H9 (cell line): Measurements from ENCODE around the gene FSTL4. TPM values are rescaled to one million over a fixed set of nuclear protein-coding genes. Genes with fewer than 3 reads are reported as not detected.

ENCODE experiments used
- DNase-seq: peaks from one replicate; pipeline ENCODE4 v3.0.0-alpha.2; 2017
- H2AFZ ChIP-seq: one replicate; pipeline ENCODE4 v1.6.1; 2013; ENCODE audit warnings: mild to moderate bottlenecking, low read length, control low read depth, moderate library complexity
- H2AK5ac ChIP-seq: 2 replicates; pipeline ENCODE4 v1.6.1; 2013; ENCODE audit warnings: low read length, control low read depth, mixed read lengths; ENCODE audit not compliant: insufficient read length
- H2BK120ac ChIP-seq: one replicate; pipeline ENCODE4 v1.6.1; 2013; ENCODE audit warnings: low read depth, mild to moderate bottlenecking, low read length, control low read depth, inconsistent platforms; ENCODE audit not compliant: poor library complexity, severe bottlenecking
- H2BK12ac ChIP-seq: 2 replicates; pipeline ENCODE4 v1.6.1; 2013; ENCODE audit warnings: low read length, control low read depth, mixed read lengths, low read depth; ENCODE audit not compliant: insufficient read length
- H2BK15ac ChIP-seq: 2 replicates; pipeline ENCODE4 v1.6.1; 2013; ENCODE audit warnings: low read depth, low read length, control low read depth
- H2BK20ac ChIP-seq: one replicate; pipeline ENCODE4 v1.6.1; 2013; ENCODE audit warnings: low read depth, mild to moderate bottlenecking, low read length, control low read depth, inconsistent platforms; ENCODE audit not compliant: poor library complexity, severe bottlenecking
- H2BK5ac ChIP-seq: 2 replicates; pipeline ENCODE4 v1.6.1; 2013; ENCODE audit warnings: low read length, control low read depth, mixed read lengths; ENCODE audit not compliant: insufficient read length
- H3K14ac ChIP-seq: 2 replicates; pipeline ENCODE4 v1.6.1; 2013; ENCODE audit warnings: low read length, control low read depth; ENCODE audit not compliant: insufficient read depth
- H3K18ac ChIP-seq: 2 replicates; pipeline ENCODE4 v1.6.1; 2013; ENCODE audit warnings: low read depth, mild to moderate bottlenecking, mixed read lengths, low read length, control low read depth; ENCODE audit not compliant: insufficient read length
- H3K23ac ChIP-seq: 2 replicates; pipeline ENCODE4 v1.6.1; 2013; ENCODE audit warnings: low read length, control low read depth, mixed read lengths, low read depth; ENCODE audit not compliant: insufficient read length
- H3K23me2 ChIP-seq: 2 replicates; pipeline ENCODE4 v1.6.1; 2013; ENCODE audit warnings: low read depth, mild to moderate bottlenecking, mixed read lengths, low read length, control low read depth; ENCODE audit not compliant: insufficient read length, poor library complexity, severe bottlenecking
- H3K27ac ChIP-seq: 2 replicates; pipeline ENCODE4 v1.5.1; 2013; ENCODE audit warnings: low read length, control low read depth, mixed read lengths, low read depth; ENCODE audit not compliant: insufficient read length
- H3K27me3 ChIP-seq: 2 replicates; pipeline ENCODE4 v1.6.1; 2013; ENCODE audit warnings: low read length, control low read depth, inconsistent platforms; ENCODE audit not compliant: insufficient read depth
- H3K4ac ChIP-seq: 2 replicates; pipeline ENCODE4 v1.6.1; 2013; ENCODE audit warnings: low read depth, mild to moderate bottlenecking, control low read depth, inconsistent platforms, low read length, moderate library complexity
- H3K4me1 ChIP-seq: 2 replicates; pipeline ENCODE4 v1.6.1; 2013; ENCODE audit warnings: low read length, control low read depth, inconsistent platforms; ENCODE audit not compliant: insufficient read depth
- H3K4me2 ChIP-seq: 2 replicates; pipeline ENCODE4 v1.6.1; 2013; ENCODE audit warnings: low read length, control low read depth, mixed read lengths; ENCODE audit not compliant: insufficient read length, insufficient read depth
- H3K56ac ChIP-seq: 2 replicates; pipeline ENCODE4 v1.6.1; 2013; ENCODE audit warnings: low read depth, mild to moderate bottlenecking, mixed read lengths, low read length, control low read depth; ENCODE audit not compliant: insufficient read length
- H3K79me1 ChIP-seq: 2 replicates; pipeline ENCODE4 v1.6.1; 2013; ENCODE audit warnings: low read depth, mild to moderate bottlenecking, moderate library complexity, low read length, control low read depth, inconsistent platforms; ENCODE audit not compliant: insufficient read depth, poor library complexity, severe bottlenecking
- H3K79me2 ChIP-seq: 2 replicates; pipeline ENCODE4 v1.6.1; 2013; ENCODE audit warnings: low read length, control low read depth, inconsistent platforms; ENCODE audit not compliant: insufficient read depth
- H3K9ac ChIP-seq: 2 replicates; pipeline ENCODE4 v1.6.1; 2013; ENCODE audit warnings: low read length, control low read depth, mixed read lengths; ENCODE audit not compliant: insufficient read length; ENCODE audit errors: extremely low read depth
- H3K9me3 ChIP-seq: one replicate; pipeline ENCODE4 v1.6.1; 2013; ENCODE audit warnings: low read depth, low read length, inconsistent platforms; ENCODE audit not compliant: control insufficient read depth
- H3T11ph ChIP-seq: one replicate; pipeline ENCODE4 v1.6.1; 2013; ENCODE audit warnings: mild to moderate bottlenecking, low read length, control low read depth, inconsistent platforms
- H4K20me1 ChIP-seq: one replicate; pipeline ENCODE4 v1.6.1; 2013; ENCODE audit not compliant: control insufficient read depth, insufficient read length, insufficient read depth
- H4K5ac ChIP-seq: 2 replicates; pipeline ENCODE4 v1.6.1; 2013; ENCODE audit warnings: low read depth, mild to moderate bottlenecking, mixed read lengths, low read length, control low read depth; ENCODE audit not compliant: insufficient read length
- H4K8ac ChIP-seq: replicated peaks from 2 replicates; pipeline ENCODE4 v1.6.1; 2013; ENCODE audit warnings: low read length, control low read depth, mixed read lengths, low read depth; ENCODE audit not compliant: insufficient read length
- H4K91ac ChIP-seq: 2 replicates; pipeline ENCODE4 v1.6.1; 2013; ENCODE audit warnings: low read depth, mild to moderate bottlenecking, moderate library complexity, mixed read lengths, low read length, control low read depth; ENCODE audit not compliant: insufficient read length
- H3K27ac Mint-ChIP-seq, 3 experiments: 2 replicates in 2 of 3; 3 replicates in 1 of 3; pipeline ENCODE4 v1.8.0; 2020 to 2021; ENCODE audit warnings: mixed read lengths in 3 of 3, mild to moderate bottlenecking in 1 of 3, moderate library complexity in 1 of 3
- H3K27me3 Mint-ChIP-seq: 2 replicates; pipeline ENCODE4 v1.8.0; 2021; ENCODE audit warnings: low read depth, mild to moderate bottlenecking, moderate library complexity, mixed read lengths
- H3K36me3 Mint-ChIP-seq, 3 experiments: 2 replicates in 2 of 3; 3 replicates in 1 of 3; pipeline ENCODE4 v1.8.0; 2020 to 2021; ENCODE audit warnings: low read depth in 3 of 3, mixed read lengths in 3 of 3; ENCODE audit not compliant: insufficient read depth in 1 of 3
- H3K4me1 Mint-ChIP-seq, 2 experiments: 2 replicates each; pipeline ENCODE4 v1.8.0; 2020; ENCODE audit warnings: mixed read lengths in 2 of 2
- H3K4me3 Mint-ChIP-seq, 2 experiments: 2 replicates in 1 of 2; 3 replicates in 1 of 2; pipeline ENCODE4 v1.8.0; 2020 to 2021; ENCODE audit warnings: mild to moderate bottlenecking in 2 of 2, mixed read lengths in 2 of 2, moderate library complexity in 1 of 2
- H3K9me3 Mint-ChIP-seq, 2 experiments: 2 replicates in 1 of 2; 3 replicates in 1 of 2; pipeline ENCODE4 v1.8.0; 2020; ENCODE audit warnings: mild to moderate bottlenecking in 2 of 2, mixed read lengths in 2 of 2, moderate library complexity in 1 of 2
- CTCF ChIP-seq: fragments of 200-600 bp; sonication (generic); conservative IDR thresholded peaks from 3 replicates; pipeline ENCODE4 v1.8.0; 2021; ENCODE audit warnings: antibody characterized with exemption, mild to moderate bottlenecking
- WGBS: extraction: QIAGEN DNeasy Blood & Tissue Kit; methylation state at CpG from one replicate; pipeline ENCODE4 v1.1.7; 2013; ENCODE audit warnings: missing lambda C conversion rate, low lambda C conversion rate, mixed read lengths; ENCODE audit not compliant: insufficient read length; ENCODE audit errors: extremely low coverage; 5-methylcytosine and 5-hydroxymethylcytosine counted together
- total RNA-seq: library from RNA; stranded (reverse); gene quantifications from 2 replicates; pipeline ENCODE4 v1.2.1, GENCODE V29; 2021

FSTL4 gene
- total RNA-seq, 1 experiment from 2014 or later = 5.7 TPM

DNA sequence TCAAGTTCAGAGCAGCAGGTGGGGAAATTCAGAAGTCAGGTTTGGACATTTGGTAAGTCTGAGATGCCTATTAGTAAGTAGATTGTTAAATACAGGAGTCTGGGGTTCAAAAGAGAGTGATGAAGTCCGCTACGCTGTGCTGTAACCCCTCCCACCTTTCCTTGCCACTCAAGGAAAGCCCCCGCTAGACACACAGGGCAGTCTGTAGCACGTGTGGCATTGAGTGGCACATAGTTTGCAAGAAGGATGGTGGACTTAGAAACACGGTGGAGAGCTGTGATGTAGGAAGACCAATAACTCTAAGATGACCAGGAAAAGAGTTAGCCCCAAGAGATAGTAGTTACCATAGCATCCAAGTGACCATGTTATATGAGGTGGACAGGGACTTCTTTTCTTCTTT lies 44.7 kb upstream of the FSTL4 start:
- Histone ChIP-seq H3K9me3 (no peaks in the 10 kb centered on the region), H2BK15ac (no peak overlapping the region), H3K18ac (no peak overlapping the region), H3K27ac (no peak overlapping the region), H3T11ph (no peak overlapping the region), H3K9ac (no peak overlapping the region), H3K4me1 (no peaks in the 10 kb centered on the region), H3K56ac (no peak overlapping the region), H3K79me1 (no peaks in the 10 kb centered on the region), H2AFZ (no peak overlapping the region), H3K14ac (no peak overlapping the region), H2BK12ac (no peak overlapping the region), H4K20me1 (no peaks in the 10 kb centered on the region), H2AK5ac (no peak overlapping the region), H2BK20ac (no peak overlapping the region), H4K91ac (no peak overlapping the region), H3K23ac (no peak overlapping the region), H3K4ac (no peak overlapping the region), H3K79me2 (no peaks in the 10 kb centered on the region), H3K4me2 (no peak overlapping the region), H4K5ac (no peak overlapping the region), H4K8ac (no peak overlapping the region), H2BK120ac (no peak overlapping the region), H3K23me2 (no peaks in the 10 kb centered on the region), H2BK5ac (no peak overlapping the region), H3K27me3 (no peaks in the 10 kb centered on the region)
- no peak for TF ChIP-seq CTCF
- no CpG with 5 or more reads among the region's 5 CpGs for WGBS
- Mint-ChIP-seq H3K27ac (no peak overlapping the region), H3K27me3 (no peaks in the 10 kb centered on the region; the same call in 1 of the 2 replicates), H3K4me1 (no peaks in the 10 kb centered on the region), H3K36me3 (no peaks in the 10 kb centered on the region), H3K9me3 (no peaks in the 10 kb centered on the region), H3K4me3 (no peak overlapping the region)
- no peak for DNase-seq
